AG09319 (cell line): ENCODE results near the gene GNRHR.
"Not testable (repeated sequence)": the region's sequence is repeated elsewhere in the genome, so short reads cannot be mapped to it uniquely, and the experiment has no call there.

Source experiments
- DNase-seq: peaks from one replicate; pipeline ENCODE4 v3.0.0-alpha.2; 2010; ENCODE audit warnings: low read depth; ENCODE audit errors: extremely low read depth
- CTCF ChIP-seq: IDR thresholded peaks from 2 replicates; pipeline ENCODE4 v1.5.1; 2011; ENCODE audit warnings: low read depth, mild to moderate bottlenecking, inconsistent platforms, low read length, moderate library complexity

The GNRHR gene

DNA sequence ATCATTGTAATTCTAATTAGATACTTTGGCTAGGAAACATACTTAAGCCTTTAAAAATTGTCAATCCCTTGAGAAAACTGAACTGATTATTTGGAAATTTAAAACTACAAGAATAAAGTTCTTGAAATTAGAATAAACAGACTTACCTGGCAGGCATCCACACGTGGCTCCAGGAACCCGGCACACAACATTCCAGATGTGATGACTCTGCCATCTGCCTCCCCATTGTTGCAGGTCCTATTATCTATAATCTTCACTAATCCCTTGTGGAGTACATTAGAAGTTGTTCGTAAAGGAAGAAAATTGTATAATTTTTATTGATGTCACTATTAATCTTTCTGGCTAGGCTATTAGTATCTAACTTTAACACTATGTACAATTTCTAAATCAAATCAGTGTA is 16.2 kb upstream of the GNRHR start:
- no peak for DNase-seq
- no peak for TF ChIP-seq CTCF

DNA sequence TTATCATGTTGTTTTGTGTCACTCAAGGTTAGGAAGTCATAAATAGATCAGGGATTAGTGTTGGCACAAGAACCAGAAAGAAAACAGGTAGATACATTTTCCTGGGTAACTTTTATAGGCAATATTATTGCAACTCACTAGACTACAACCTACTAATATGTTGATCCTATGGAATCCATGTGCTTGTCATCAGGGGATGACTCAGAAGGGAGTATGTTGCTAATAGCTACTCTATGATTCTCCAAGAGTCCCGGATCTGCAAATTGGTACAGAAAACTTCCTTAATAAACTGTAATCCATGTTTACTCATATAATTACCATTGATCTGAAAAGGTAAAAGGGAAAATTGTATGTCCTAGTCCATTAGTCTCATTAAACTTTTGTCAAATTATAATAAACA is 11.7 kb upstream of the GNRHR start:
- no peak for TF ChIP-seq CTCF
- DNase-seq, result no peak

GRCh38 chr4:67765401-67765800 is 11.2 kb upstream of the GNRHR start:
- no peak for TF ChIP-seq CTCF
- DNase-seq, result no peak

GRCh38 chr4:67764183-67764582 is 10.0 kb upstream of the GNRHR start:
- no peak for DNase-seq
- TF ChIP-seq CTCF, result no peak

- DNase-seq, result no peak
These were observed 7.9 kb upstream of the GNRHR start for GRCh38 chr4:67762086-67762485.

GRCh38 chr4:67756991-67757390 is 2.8 kb upstream of the GNRHR start:
- not testable (repeated sequence) for DNase-seq

More at GRCh38 chr4:67762086-67762485, 7.9 kb upstream of the GNRHR start:
- no peak for TF ChIP-seq CTCF

DNA sequence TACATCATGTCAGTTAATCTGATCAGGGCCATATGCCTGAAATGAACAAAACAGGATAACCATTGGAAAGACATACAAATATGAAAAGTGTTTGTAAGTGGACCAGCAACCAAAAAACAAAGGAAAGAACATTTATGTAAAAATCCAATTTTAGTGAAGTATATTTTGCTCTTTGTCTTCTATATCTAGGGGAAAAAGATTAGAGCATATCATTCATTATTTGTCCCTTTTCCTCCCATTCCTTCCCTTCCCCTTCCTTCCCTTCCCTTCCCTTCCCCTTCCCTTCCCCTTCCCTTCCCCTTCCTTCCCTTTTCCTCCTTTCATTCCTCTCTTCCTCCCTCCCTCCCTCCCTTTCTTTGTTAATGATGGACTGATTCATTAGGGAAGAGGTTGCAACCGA is 1.8 kb upstream of the GNRHR start:
- TF ChIP-seq CTCF, result no peak
- no peak for DNase-seq

DNA sequence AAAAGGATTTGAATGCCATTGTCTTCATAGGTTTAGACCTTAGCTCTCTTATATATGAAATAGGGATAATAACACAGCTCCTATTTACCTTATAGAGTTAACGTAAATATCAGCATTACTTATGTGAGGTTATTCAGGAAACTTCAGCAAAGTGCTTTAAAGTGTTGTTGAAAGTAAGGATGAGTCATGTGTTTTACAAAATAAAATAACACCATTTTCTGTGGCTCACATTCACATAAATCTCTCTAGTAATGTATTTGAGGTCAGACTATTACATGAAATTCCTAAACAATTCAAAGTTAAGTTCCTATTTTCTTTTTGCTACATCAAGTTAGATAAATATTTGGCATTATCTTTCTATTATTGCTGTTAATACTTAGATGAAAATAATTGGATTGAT is 2.9 kb downstream of the GNRHR start:
- no peak for TF ChIP-seq CTCF
- no peak for DNase-seq
